ENCODE data around the gene PKDREJ.

DNA sequence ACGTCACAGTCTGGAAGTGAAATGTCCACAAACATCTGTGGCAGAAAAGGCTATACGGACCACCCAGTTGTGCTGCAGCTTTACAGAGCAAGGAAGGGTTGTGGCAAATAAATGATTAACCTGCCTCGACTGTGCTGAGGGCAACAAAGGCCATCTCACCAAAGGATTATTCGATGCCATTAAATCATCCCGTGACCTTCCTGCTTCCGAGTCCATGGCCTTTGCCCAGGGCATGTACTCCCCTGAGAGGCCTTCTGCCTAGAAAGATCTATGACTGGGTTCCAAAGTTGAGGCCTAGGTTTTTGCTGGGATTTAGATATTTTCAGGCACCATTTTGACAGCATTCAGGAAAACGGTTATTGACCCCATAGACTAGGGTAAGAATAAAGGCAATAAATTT, 22.2 kb downstream of the PKDREJ start:
- TF ChIP-seq CTCF (IDR thresholded peaks at IDR 0.05) (no peak), POLR2AphosphoS5 (IDR thresholded peaks at IDR 0.05) (no peak)
